ENCODE measurements around the gene PLD1.
A peak's percentile ranks its signal among the peaks of the same experiment; 100 is the strongest.
"Not testable (repeated sequence)": the region's sequence is repeated elsewhere in the genome, so short reads cannot be mapped to it uniquely, and the experiment has no call there.

Gene PLD1

DNA sequence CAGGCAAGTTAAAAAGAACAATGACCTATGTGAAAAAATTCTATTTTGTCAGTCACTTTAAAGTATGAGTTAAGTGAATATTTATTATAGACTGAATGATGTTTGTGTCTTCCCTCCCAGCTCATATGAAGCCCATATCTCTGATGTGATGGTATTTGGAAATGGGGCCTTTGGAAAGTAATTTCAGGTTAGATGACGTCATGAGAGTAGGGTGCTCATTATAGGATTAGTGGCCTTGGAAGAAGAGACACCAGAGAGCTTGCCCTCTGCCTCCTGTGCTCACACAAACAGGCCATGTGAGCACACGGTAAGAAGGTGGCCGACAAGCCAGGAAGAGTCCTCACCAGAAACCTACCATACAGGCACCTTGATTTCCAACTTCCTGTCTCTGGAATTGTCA lies 211.3 kb downstream of the PLD1 start:
- no peak for DNase-seq

DNA sequence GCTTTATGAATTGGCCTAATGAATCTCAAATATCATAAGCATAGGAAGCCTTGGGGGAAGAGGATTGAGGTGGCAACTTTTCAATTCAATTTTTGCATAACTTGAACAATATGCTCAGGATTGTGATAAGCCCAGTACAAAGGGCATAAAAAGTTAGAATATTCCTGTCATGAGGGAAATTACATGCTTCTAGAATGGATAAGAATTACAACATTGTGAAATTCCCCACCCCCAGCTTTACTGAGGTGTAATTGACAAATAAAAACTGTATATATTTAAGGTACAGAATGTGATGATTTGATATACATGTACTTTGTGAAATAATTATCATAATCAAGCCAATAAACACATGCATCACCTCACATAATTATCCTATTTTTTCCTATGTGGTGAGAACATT lies 217.5 kb downstream of the PLD1 start:
- no peak for DNase-seq

DNA sequence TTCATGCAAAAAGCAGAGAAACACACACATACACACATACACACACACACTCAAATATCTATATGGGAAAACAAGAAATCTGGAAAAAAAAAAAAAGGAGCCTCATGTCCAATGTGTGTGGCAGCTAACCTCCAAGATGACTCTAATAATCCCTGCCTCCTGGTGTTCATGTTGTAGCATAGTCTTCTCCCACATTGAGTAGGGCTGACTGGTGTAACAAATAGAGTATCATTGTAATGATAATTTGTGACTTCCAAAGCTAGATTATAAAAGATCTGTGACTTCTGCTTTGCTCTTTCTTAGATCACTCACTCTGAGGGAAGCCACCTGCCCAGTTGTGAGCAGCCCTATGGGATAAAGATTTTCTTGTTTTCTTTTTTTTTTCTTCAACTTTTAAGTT lies 219.2 kb downstream of the PLD1 start:
- DNase-seq: no peak

DNA sequence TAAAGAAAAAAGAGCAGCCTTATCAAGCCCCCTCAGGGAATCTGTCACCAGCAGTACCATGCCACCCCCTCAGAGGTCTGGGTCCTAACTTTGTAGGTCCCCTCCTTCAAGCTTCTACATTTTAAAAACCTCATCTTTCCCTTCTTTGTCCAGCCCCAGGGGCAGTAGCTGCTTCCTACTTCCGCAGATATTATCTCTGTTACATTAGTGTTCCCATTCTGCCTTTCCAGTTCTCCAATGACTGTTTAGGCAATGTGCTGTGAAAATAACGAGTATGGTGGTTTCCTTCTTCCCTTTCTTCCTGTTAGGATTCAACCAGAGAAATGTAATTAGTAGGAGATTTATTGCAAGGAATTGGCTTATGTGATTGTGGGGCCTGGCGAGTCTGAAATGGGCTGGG lies 224.0 kb downstream of the PLD1 start:
- no peak for DNase-seq

DNA sequence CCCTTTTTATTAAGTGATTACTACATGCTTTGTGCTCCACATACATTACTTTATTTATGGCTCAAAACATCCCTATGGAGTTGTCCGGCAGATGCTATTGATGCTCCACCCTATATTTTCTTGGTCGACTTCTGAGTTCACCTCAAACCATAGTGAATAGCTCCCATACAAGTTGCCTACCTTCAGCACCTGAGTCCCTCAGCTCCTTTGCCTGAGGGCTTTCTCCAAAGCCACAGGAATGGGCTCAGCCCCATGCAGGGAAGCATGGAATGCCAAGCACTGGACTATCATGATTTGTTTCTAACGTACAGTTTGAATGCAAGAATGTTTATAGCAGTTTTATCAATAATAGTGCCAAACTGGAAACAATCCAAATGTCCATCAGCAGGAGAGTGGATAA lies 225.2 kb downstream of the PLD1 start:
- no peak for DNase-seq

DNA sequence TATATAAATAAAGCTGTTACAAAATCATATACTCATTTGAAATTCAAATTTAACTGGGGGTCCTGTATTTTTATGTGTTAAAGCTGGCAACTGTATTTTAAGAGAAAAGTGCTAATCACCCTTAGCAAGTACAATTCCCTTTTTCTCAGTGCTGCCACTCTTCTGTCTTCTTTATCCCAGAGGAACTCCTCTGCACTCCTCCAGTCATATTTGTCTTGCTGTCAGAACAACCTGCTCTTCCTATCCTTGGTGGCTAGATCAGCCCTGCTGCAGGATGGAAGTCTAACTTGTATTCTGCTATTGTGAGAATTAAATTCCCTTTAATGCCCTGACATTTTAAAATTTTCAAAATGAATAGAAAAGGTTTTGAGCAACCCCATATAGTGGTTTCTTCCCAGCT lies 226.2 kb downstream of the PLD1 start:
- DNase-seq: no peak

DNA sequence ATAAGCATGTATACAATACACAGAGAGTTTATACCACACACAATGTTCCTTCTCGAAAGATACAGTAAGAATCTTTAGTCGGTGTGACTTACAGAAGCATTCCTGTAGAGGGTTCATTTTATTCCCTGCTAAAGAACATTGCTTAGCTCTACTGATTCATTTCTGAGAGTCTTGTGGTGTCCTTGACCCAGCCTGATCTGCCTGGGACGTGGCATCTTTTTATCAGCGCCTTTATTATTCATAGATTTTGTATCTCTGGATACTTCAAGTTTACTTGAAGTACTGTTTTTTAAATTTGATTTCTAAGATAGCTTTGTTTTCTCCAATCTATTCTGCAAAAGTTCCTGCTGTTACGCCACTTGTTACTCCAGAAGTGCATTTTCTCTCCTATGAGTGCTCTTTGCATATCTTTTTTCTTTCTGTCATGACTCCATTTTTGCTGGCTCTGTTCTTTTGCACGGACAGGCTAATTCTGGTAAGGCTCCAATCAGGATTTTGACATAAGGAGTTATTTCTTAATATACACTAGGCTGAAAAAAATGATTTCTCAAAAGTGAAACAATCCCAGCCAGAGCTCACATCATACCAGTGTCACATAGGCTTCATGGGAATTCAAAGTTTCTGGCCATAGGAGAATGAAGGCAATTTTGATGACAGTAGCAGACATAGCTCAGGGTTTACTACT lies 235.6 kb downstream of the PLD1 start:
- DNase-seq: no peak

DNA sequence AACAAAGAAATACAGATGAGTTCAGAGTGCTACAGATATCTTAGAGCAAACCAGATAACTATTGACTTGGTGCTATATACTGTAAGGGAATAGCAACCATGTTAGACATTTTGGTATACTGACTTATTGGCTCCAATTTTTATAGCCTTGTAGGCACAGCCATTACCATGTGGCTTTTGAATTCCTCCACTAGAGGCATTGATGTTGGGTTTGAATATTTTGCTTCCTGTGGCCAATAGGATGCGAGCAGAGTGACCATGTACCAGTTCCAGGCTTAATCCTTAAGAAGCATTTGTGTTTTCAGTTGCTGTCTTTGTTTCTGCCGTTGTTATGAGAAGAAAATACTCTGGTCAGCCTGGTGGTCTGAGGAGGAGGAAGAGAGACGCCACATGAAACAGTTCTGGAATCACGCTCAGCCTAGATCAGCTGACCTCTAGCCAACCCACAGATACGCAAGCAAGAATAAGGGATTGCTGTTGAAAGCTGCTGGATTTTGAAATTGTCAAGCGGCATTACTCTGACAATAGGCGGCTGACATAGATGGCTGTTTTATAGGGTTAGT lies 240.6 kb downstream of the PLD1 start:
- DNase-seq: no peak

DNA sequence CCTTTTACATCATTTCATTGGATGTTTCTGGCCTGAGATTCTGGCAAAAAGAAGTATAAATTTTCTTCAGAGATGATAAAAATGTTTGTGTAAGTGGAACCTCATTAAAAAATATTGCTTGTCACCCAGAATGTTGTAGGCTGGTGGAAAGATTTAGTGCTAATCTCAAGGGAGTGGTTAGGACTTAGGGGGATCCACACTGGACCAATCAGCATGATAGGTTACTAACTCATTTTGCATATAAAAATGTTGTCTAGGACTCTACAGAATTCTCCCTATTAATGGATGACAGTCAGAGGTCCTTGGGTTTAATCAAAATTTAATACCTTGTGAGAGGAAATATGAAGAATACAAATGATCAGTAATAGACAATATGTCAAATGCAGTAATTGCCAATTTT lies 241.5 kb downstream of the PLD1 start:
- DNase-seq: no peak

DNA sequence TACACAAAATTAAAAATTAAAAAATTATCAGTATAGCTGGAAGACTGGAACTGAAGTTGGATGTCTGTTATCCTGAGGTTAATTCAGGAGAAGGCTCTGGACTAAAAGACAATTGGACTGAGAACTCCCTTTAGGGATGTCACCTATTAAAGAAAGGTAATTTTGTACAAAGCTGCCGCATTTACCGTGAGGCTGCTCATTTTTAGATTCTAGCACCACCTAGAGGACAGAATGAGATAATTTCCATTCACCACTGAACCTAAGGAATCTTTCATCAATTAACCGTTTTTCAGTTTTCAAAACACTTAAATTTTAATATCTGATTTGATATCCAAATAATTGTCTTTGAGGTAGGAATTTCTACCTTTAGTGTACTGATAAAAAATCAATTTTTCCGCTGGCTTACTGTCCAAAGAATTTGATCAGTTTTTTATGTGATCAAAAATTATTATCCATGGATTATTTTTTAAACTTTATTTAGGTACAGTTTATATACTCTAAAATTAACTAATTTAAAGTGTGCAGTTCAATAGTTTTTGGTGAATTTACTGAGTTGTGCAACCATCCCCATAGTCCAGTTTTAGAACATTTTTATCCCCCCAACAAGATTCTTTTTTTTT lies 243.4 kb downstream of the PLD1 start:
- peak; percentile 69 for DNase-seq

DNA sequence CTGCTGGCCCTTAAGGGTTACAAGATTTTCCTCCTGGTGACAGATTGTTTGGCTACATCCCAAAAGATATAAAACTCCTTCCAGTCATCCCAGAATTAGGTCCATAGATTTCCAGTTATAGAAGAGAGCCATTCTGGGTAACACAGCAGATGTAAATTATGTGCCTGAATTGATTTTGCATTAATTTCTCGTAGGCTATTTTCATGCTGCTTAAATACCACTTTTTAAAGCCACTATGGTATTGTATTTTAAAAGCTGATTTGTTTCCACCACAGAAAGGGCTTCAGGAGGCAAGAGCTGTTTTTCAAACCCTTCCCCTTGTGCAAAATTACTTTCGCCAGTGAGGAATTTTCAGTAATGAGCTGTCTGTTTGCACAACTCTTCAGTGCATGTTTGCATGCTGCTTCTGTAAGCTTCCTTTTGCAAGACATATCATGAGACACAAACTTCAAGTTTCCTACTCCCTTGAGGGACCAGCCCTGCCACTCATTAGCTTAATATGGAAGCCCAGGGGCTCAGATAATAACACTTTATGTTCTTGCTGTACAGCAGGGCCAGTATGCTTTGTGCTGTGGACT lies 244.7 kb downstream of the PLD1 start:
- no peak for DNase-seq

DNA sequence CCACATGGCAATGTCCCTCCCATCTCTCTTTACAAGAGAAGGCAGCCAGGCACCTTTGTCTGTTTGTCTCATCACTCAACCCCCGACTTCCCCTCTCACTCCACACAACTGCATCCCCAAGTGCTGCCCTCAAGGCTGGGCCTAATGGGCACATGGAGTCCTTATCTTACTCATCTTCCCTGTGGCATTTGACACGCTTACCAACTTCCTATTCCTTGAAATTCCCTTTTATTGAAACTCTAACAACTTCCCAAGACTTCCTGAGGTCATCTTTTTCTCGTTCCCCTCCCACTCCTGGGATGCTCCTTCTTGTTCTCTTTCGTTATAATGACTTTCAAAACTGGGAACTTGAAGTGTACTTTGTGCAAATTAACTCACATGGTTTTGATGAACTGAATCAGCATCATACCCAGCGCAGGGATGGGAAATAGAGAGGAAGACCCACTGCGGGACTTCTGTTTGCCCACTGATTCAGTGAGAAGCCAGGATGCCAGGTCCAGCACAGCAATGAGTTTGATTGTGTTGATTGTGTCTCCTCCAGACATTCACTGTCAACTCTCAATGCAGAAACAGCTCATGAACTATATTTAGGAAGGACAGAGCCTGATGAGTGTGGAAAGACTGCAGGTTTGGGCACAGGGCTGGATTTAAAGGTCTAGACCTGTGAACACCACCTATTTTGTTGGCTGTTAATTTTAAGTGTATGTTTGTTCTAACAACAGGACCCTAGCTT lies 245.4 kb downstream of the PLD1 start:
- no peak for DNase-seq

DNA sequence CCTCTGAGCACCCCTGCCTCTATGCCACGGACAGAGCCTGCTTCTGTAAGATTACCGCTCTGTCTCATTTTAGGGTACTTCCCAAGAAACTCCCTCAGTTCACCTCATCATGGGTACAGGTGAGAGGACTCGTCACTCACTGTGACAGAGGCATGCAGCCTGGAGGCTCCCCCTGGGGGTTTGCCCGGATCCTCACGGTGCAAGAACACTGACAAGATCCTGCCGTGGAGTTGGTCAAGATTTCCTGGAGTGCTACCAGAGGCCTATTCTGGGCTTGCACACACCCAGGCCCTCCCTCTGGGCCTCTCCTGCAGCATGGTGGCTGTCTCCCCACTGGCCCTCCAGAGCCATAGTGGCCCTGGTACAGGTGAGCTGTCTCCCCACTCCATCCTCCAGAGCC lies 247.0 kb downstream of the PLD1 start:
- DNase-seq: no peak

DNA sequence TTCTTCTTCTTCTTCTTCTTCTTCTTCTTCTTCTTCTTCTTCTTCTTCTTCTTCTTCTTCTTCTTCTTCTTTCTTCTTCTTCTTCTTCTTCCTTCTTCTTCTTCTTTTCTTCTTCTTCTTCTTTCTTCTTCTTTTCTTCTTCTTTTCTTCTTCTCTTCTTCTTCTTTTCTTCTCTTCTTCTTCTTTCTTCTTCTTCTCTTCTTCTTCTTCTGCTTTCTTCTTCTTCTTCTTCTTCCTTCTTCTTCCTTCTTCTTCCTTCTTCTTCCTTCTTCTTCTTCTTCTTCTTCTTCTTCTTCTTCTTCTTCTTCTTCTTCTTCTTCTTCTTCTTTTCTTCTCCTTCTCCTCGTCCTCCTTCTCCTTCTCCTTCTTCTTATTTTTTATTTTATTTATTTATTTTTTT lies 247.8 kb downstream of the PLD1 start:
- not testable (repeated sequence) for DNase-seq

DNA sequence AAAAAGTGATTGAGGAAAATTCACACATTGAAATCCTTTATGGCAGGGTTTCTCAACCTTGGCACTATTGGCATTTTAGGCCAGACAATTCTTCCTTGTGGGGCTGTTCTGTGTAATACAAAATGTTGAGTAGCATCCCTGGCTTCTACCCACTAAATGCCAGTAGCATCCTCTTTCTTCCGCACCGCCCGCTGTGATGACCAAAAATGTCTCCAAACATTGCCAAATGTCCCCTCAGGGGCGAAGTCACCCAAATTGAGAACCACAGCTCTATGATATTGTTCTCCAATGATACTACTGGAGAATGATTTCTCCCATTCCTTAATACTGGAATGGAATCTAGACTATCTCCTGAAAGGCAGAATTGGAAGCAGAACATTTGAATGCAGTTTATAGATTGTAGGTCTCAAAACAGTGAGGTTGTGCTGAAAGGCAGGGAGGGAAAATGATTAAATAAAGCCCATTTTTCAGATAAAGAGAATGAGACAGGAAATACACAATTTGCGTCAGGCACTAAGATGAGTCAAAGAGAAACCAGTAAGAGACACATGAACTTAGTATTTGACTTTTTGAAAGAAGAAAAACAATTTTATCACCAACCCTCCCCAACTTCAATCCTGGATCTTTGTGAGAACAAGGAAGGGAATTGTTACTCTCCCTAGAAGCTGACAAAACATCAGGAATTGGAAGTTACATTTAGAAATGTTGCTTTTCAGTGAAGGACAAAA lies 248.5 kb downstream of the PLD1 start:
- DNase-seq: peak; percentile 28

DNA sequence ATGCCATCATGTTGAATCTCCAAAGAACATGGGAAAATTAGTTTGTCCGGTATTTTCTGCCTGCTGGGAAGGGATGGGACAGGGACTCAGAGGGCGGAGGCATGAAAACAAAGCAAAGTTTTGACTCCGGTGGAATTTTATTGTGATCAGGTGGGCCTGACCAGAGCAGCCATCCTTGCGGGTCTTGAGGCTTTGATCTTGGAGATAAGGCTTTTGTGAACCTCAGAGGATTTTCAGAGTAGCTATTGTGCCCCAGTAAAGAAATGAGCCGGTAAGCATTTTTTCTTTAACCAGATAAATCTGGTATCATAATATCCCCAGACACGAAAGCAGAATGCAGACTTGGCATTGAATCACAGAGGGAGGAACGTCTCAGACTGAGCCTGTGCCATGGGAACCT lies 250.7 kb downstream of the PLD1 start:
- no peak for DNase-seq

DNA sequence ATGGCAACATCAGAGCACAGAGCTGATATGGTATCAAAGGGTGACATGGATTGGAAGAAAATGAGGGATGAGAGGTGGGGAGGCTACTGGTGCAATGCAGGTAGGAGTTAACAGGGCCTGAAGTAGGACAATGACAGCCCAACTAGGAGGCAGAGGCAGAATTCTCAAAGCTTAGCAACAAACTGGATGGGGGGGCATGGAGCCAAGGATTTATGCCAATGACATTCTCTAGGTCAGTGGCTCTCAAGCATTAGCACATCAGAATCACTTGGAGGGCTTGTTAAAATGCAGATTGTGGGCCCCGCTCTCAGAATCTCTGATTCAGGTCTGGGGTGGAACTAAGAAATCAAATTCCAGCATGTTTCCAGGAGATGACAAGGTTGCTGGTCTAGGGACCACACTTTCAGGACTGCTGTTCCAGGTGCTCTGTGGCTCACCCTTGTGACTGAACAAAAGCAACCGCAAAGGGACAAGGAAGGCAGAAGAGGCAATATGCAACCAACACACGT lies 252.0 kb downstream of the PLD1 start:
- no peak for DNase-seq

DNA sequence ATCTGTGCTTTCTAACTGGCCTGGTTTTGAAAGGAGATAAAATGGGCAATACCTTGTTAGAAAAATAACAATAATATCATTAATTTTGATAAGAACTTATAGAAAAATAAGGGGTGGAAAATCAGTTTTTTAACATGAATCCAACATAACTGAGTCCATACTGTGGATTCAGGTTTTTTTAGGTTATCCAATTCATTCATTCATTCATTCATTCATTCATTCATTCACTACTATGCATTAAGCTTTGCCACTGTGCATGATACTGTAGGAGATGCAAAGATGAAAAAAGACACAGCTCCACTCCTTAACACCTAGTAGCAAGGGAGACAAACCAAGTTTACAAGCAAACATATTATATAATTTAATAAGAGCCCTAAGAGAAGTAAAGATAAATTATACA lies 253.1 kb downstream of the PLD1 start:
- DNase-seq: no peak

DNA sequence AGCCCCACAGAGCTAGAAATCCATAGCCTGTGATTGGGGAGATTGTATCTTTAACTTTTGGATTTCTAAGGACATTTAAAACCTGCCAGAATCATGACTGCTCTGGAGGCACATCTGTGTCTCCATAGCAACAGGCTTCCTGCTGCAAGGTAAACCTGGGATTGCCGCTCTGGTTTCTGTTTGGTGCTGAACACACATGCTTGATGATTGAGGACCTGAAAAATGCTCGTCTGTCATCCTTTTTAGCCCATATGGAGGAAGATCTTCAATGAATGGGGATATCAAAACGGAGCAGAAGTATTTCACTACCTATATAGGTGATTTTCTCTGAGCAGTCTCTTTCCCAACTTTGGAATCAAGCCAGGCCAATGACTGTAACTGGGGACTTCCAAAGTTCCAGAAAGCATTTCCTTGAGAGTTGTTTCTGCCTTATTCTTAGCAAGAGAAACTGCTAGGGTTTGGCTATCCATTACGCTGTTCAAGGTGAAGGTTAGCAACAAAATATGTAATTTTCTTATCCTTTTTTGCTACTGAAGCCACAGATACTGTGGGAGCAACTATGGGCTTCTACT lies 253.6 kb downstream of the PLD1 start:
- no peak for DNase-seq

DNA sequence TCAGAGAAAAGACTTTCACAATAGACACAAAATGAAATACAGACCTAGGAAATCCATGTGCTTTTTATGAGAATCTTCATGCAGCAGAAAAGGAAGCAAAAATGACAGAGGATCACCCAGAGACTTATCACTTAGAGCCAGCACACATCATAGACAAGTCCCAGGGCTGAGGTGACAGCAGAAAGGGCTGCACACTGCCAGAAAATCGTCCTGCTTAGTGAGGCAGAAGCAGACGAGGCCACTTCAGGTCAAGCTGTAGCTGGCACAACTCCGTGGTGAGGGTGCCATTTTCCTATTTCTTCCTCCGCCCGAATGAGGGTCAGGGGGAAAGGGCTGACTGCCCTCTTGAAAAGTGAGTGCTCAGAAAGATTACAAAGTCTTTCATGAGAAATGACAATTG lies 254.1 kb downstream of the PLD1 start:
- DNase-seq: no peak

DNA sequence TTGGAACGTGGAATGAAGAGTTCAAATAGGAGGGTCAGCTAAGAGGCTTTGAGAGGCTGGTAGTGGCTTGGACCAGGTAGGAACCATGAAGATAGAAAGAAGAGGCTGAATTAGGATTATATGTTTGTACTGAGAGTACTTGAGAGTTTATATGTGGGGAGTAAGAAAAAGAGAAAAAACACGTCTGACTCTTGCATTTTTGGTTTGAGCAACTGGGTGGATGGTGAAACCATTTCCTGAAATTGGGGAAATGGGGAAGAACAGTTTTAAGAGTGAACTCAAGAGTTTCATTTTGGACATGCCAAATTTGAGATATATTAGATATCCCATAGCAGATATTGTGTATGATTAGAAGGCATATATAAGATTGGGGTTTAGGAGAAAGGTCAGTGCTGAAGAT lies 257.2 kb downstream of the PLD1 start:
- no peak for DNase-seq

DNA sequence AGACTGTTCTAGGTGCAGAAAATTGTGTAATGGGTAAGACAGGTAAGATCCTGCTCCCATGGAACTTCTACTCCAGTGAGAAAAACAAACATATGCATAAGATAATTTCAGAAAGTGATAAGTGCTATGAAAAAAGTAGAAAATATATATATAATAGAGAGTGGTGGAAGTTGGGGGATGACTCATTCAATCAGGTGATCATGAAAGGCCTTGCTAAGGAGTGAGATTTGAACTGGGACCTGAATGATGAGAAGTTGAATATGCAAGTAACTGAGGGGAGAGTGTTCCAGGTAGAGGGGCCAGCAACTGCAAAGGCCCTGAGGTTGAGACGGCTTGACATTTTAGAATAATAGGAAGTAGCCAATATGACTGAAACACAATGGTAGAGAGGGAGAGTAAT lies 257.8 kb downstream of the PLD1 start:
- DNase-seq: no peak

DNA sequence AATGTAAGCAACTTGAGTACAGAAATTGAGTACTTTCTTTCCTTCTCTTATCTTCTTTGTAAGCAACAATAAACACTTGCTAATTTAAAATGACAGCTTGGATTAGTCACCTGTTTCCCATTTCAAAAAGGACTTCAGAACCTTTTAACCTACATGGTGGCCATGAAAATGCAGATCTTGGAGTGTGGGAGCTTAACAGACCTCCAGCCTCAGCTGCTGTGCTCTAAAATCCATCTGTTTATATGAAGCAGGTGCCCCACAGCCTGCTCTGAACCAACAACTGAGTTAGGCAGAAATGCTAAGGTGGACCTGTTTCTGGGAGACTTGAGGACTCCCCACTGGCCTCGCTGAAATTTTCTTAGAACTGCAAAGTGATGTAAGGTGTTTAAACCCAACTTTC lies 259.0 kb downstream of the PLD1 start:
- no peak for DNase-seq
